Neural progenitor cell (in vitro differentiated cells): ENCODE data around the gene CLDN22. TPM values are rescaled to one million over a fixed set of nuclear protein-coding genes. Genes with fewer than 3 reads are reported as not detected.

ENCODE experiments used
- DNase-seq: peaks from one replicate; pipeline ENCODE4 v3.0.0-alpha.2; 2016; ENCODE audit warnings: low spot score
- H2AFZ ChIP-seq: fragments of 200-600 bp; sonication (generic); replicated peaks from 2 replicates; pipeline ENCODE4 v1.6.1; 2016; ENCODE audit warnings: antibody characterized with exemption
- H3F3A ChIP-seq: fragments of 200-600 bp; sonication (generic); 2 replicates; pipeline ENCODE4 v1.6.1; 2016; ENCODE audit warnings: antibody characterized with exemption, low read depth
- H3K27ac ChIP-seq: fragments of 200-600 bp; sonication (generic); 2 replicates; pipeline ENCODE4 v1.5.1; 2016; ENCODE audit warnings: mild to moderate bottlenecking
- H3K27me3 ChIP-seq: fragments of 200-600 bp; sonication (generic); 2 replicates; pipeline ENCODE4 v1.6.1; 2016; ENCODE audit warnings: mild to moderate bottlenecking, moderate library complexity
- H3K36me3 ChIP-seq: fragments of 200-600 bp; sonication (generic); 2 replicates; pipeline ENCODE4 v1.5.1; 2016
- H3K4me1 ChIP-seq: fragments of 200-600 bp; sonication (generic); 2 replicates; pipeline ENCODE4 v1.6.1; 2016; ENCODE audit warnings: mixed run types
- H3K4me2 ChIP-seq: fragments of 200-600 bp; sonication (generic); 2 replicates; pipeline ENCODE4 v1.6.1; 2016
- H3K4me3 ChIP-seq: fragments of 200-600 bp; sonication (generic); 2 replicates; pipeline ENCODE4 v1.5.1; 2016
- H3K79me2 ChIP-seq: fragments of 200-600 bp; sonication (generic); 2 replicates; pipeline ENCODE4 v1.6.1; 2016; ENCODE audit warnings: low read depth
- H3K9ac ChIP-seq: fragments of 200-600 bp; sonication (generic); 2 replicates; pipeline ENCODE4 v1.6.1; 2016
- H3K9me3 ChIP-seq: fragments of 200-600 bp; sonication (generic); 2 replicates; pipeline ENCODE4 v1.5.1; 2016; ENCODE audit warnings: low read depth
- H4K20me1 ChIP-seq: fragments of 200-600 bp; sonication (generic); 2 replicates; pipeline ENCODE4 v1.6.1; 2016; ENCODE audit warnings: low read depth
- H3K27ac Mint-ChIP-seq: 3 replicates; pipeline ENCODE4 v1.8.0; 2021; ENCODE audit warnings: mixed read lengths
- H3K27me3 Mint-ChIP-seq: 2 replicates; pipeline ENCODE4 v1.8.0; 2022; ENCODE audit warnings: low read depth, mild to moderate bottlenecking, inconsistent platforms, moderate library complexity, mixed read lengths; ENCODE audit not compliant: insufficient read depth
- H3K36me3 Mint-ChIP-seq: 3 replicates; pipeline ENCODE4 v1.8.0; 2021; ENCODE audit warnings: mixed read lengths
- H3K4me1 Mint-ChIP-seq: 3 replicates; pipeline ENCODE4 v1.8.0; 2021; ENCODE audit warnings: mixed read lengths
- H3K4me3 Mint-ChIP-seq: 3 replicates; pipeline ENCODE4 v1.8.0; 2021; ENCODE audit warnings: mild to moderate bottlenecking, moderate library complexity, mixed read lengths
- H3K9me3 Mint-ChIP-seq: 3 replicates; pipeline ENCODE4 v1.8.0; 2020; ENCODE audit warnings: mixed read lengths
- CTCF ChIP-seq: fragments of 200-600 bp; sonication (generic); IDR thresholded peaks from 2 replicates; pipeline ENCODE4 v1.5.1; 2017; ENCODE audit warnings: antibody characterized with exemption, mild to moderate bottlenecking
- EZH2 ChIP-seq: fragments of 200-600 bp; sonication (generic); IDR thresholded peaks from 2 replicates; pipeline ENCODE4 v1.6.1; 2017; ENCODE audit warnings: antibody characterized with exemption, mild to moderate bottlenecking, moderate library complexity
- EZH2phosphoT487 ChIP-seq: fragments of 200-600 bp; sonication (generic); IDR thresholded peaks from 2 replicates; pipeline ENCODE4 v1.6.1; 2017; ENCODE audit warnings: antibody characterized with exemption
- total RNA-seq: library from RNA; depleted of rRNA; stranded (reverse); fragments of >200 nt; gene quantifications from 2 replicates; pipeline ENCODE4 v1.2.3, GENCODE V29; 2015; ENCODE audit warnings: low replicate concordance

Gene CLDN22
- total RNA-seq, 1 donor from 2014 or later, result not detected

GRCh38 chr4:183330841-183331240, 10.8 kb upstream of the CLDN22 start:
- Histone ChIP-seq H3K27me3 (no peaks in the 10 kb centered on the region), H3K79me2 (no peaks in the 10 kb centered on the region), H3K27ac (no peak overlapping the region), H3F3A (no peaks in the 10 kb centered on the region), H3K9ac (no peak overlapping the region), H2AFZ (no peak overlapping the region), H3K9me3 (no peaks in the 10 kb centered on the region), H3K4me3 (no peak overlapping the region), H3K36me3 (no peaks in the 10 kb centered on the region), H4K20me1 (no peaks in the 10 kb centered on the region), H3K4me2 (no peak overlapping the region), H3K4me1 (no peaks in the 10 kb centered on the region)
- Mint-ChIP-seq H3K36me3 (peaks cover 3% of the 10 kb centered on the region), H3K27ac (no peak overlapping the region), H3K4me3 (no peak overlapping the region), H3K4me1 (no peaks in the 10 kb centered on the region), H3K9me3 (peaks cover 17% of the 10 kb centered on the region), H3K27me3 (peaks cover 3% of the 10 kb centered on the region)
- TF ChIP-seq CTCF (no peak), EZH2phosphoT487 (no peak), EZH2 (no peak)
- no peak for DNase-seq

DNA sequence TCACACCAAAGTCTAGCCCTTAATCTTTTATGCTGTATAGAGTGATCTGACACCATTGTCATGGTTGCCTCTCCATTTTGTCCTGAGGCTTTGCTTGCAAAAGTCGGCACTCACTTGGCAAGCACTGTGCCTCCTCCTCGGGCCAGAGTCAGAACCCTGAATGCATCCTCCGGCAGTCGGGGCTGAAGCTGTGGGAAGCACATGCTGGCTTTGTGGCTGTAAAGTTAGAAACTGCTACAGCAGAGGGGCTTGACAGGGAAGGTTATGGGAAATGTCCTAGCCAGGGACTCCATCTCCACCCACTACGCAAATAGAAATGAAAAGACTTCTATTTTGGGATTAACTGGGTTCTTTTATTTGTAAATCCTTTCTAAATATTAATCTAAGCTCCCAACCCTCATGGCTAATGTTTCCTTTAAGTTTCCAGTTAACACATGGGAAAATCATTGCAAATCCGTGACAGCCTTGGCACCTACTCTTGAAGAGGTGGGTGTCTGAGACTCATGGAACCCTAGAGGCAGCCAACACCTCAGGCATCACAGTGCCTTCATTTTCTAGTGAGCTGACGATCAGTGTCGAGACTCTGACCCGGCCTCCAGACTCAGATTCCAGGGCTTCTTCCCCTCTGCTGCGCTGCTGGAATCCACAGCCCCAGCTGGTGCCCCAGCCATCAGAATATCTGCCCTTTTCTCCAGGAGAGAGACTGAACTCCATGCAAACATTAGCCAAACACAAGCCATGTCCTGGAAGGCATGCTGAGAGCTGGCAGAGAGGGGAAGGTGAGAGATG, 10.1 kb upstream of the CLDN22 start:
- DNase-seq, result no peak
- H3K4me1 Mint-ChIP-seq, result no peaks in the 10 kb centered on the region
- Histone ChIP-seq H3K36me3 (no peaks in the 10 kb centered on the region), H3F3A (no peaks in the 10 kb centered on the region), H3K27me3 (no peaks in the 10 kb centered on the region), H2AFZ (no peak overlapping the region), H3K9ac (no peak overlapping the region), H3K4me1 (no peaks in the 10 kb centered on the region), H4K20me1 (no peaks in the 10 kb centered on the region), H3K4me2 (no peak overlapping the region), H3K9me3 (no peaks in the 10 kb centered on the region), H3K27ac (no peak overlapping the region), H3K4me3 (no peak overlapping the region), H3K79me2 (no peaks in the 10 kb centered on the region)
- H3K9me3 Mint-ChIP-seq, result peaks cover 16% of the 10 kb centered on the region
- peaks cover 2% of the 10 kb centered on the region for H3K27me3 Mint-ChIP-seq
- no peak overlapping the region for H3K4me3 Mint-ChIP-seq
- peaks cover 3% of the 10 kb centered on the region for H3K36me3 Mint-ChIP-seq
- no peak overlapping the region for H3K27ac Mint-ChIP-seq
- no peak for TF ChIP-seq EZH2

DNA sequence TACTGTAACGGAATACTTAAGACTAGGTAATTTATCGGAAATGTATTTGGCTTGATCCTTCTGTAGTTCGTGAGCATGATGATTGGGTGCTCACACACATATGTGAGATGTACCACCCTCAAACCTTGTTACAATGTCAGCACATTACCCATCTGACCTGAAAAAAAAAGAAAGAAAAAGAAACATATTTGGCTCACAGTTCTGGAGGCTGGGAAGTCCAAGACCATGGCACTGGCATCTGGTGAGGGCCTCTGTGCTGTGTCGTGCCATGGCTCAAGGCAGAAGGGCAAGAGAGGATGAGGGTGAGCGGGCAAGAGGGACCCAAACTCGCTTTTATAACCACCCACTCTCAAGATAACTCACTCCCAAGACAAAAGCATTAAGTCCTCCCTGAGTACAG, 9.2 kb upstream of the CLDN22 start:
- peaks cover 3% of the 10 kb centered on the region for H3K36me3 Mint-ChIP-seq
- H3K9me3 Mint-ChIP-seq, result peaks cover 16% of the 10 kb centered on the region
- Histone ChIP-seq H3K79me2 (no peaks in the 10 kb centered on the region), H2AFZ (no peak overlapping the region), H3K9me3 (no peaks in the 10 kb centered on the region), H3F3A (no peaks in the 10 kb centered on the region), H3K27me3 (no peaks in the 10 kb centered on the region), H3K36me3 (no peaks in the 10 kb centered on the region), H3K4me1 (no peaks in the 10 kb centered on the region), H3K27ac (no peak overlapping the region), H4K20me1 (no peaks in the 10 kb centered on the region), H3K9ac (no peak overlapping the region), H3K4me3 (no peak overlapping the region), H3K4me2 (no peak overlapping the region)
- H3K27me3 Mint-ChIP-seq, result peaks cover 3% of the 10 kb centered on the region
- DNase-seq, result no peak
- no peak overlapping the region for H3K4me3 Mint-ChIP-seq
- TF ChIP-seq EZH2 (no peak), CTCF (no peak), EZH2phosphoT487 (no peak)
- no peak overlapping the region for H3K27ac Mint-ChIP-seq
- no peaks in the 10 kb centered on the region for H3K4me1 Mint-ChIP-seq

DNA sequence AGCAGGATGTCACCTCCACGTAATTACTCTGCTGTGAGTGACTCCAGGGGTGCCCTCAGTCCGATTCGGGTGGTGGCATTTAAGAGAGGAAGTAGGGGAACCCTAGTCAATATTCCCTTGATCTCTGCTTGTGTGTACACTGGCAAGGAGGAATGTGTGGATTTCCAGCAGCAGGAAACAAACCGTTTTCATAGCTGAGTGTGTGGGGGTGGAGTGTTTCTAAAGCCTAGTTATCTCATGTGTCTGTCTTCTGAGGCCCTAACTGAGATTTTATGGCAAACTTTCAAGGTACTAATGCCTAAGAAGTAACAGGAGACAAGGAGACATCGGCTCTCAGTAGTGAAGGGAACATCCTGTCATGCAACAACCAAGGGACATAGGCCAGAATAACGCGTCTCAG, 8.8 kb upstream of the CLDN22 start:
- no peaks in the 10 kb centered on the region for H3K36me3 ChIP-seq
- H3K9me3 ChIP-seq, result no peaks in the 10 kb centered on the region
- no peak overlapping the region for H3K27ac ChIP-seq
- H3K4me1 Mint-ChIP-seq, result no peaks in the 10 kb centered on the region
- H3K4me3 ChIP-seq, result no peak overlapping the region
- no peak overlapping the region for H3K4me3 Mint-ChIP-seq
- peaks cover 3% of the 10 kb centered on the region for H3K36me3 Mint-ChIP-seq
- H3K79me2 ChIP-seq, result no peaks in the 10 kb centered on the region
- H3F3A ChIP-seq, result no peaks in the 10 kb centered on the region
- H3K9me3 Mint-ChIP-seq, result peaks cover 16% of the 10 kb centered on the region
- H2AFZ ChIP-seq, result no peak overlapping the region
- TF ChIP-seq CTCF (no peak), EZH2 (no peak), EZH2phosphoT487 (no peak)
- H4K20me1 ChIP-seq, result no peaks in the 10 kb centered on the region
- no peak overlapping the region for H3K4me2 ChIP-seq
- DNase-seq, result no peak
- peaks cover 5% of the 10 kb centered on the region for H3K27me3 Mint-ChIP-seq
- no peaks in the 10 kb centered on the region for H3K27me3 ChIP-seq
- no peaks in the 10 kb centered on the region for H3K4me1 ChIP-seq
- no peak overlapping the region for H3K9ac ChIP-seq
- H3K27ac Mint-ChIP-seq, result no peak overlapping the region
